HepG2 (cell line): ENCODE results near the gene VGLL4. TPM values are rescaled to one million over a fixed set of nuclear protein-coding genes. Genes with fewer than 3 reads are reported as not detected.
A peak's percentile ranks its signal among the peaks of the same experiment; 100 is the strongest.

Source experiments
- BCL6 ChIP-seq: IDR thresholded peaks from 2 replicates; pipeline ENCODE4 v1.6.1; 2016; ENCODE audit warnings: missing genetic modification reagents, missing compliant biosample characterization
- GATAD2A ChIP-seq: IDR thresholded peaks from 2 replicates; pipeline ENCODE4 v1.6.1; 2016
- HES4 ChIP-seq: sonication (generic); formaldehyde crosslinking; IDR thresholded peaks from 2 replicates; pipeline ENCODE4 v1.9.0; 2021; ENCODE audit warnings: mild to moderate bottlenecking, missing genetic modification reagents, borderline replicate concordance
- MED1 ChIP-seq: sonication (generic); formaldehyde crosslinking; IDR thresholded peaks from 2 replicates; pipeline ENCODE4 v1.4.0; 2020; ENCODE audit warnings: missing genetic modification reagents
- MEF2D ChIP-seq: sonication (generic); formaldehyde crosslinking; IDR thresholded peaks from 2 replicates; pipeline ENCODE4 v1.5.1; 2020; ENCODE audit warnings: mild to moderate bottlenecking, missing genetic modification reagents
- NCOR1 ChIP-seq: fragments of 200-600 bp; sonication (generic); IDR thresholded peaks from 2 replicates; pipeline ENCODE4 v1.7.0; 2017; ENCODE audit warnings: antibody characterized with exemption, low read length, borderline replicate concordance
- SKIL ChIP-seq: sonication (generic); formaldehyde crosslinking; IDR thresholded peaks from 2 replicates; pipeline ENCODE4 v1.8.0; 2022; ENCODE audit warnings: missing genetic modification reagents, mild to moderate bottlenecking, moderate library complexity, borderline replicate concordance
- SOX13 ChIP-seq, 3 experiments: fragments of 450-650 bp in 1 of 3; sonication (generic) in 1 of 3; formaldehyde crosslinking in 1 of 3; IDR thresholded peaks in 2 of 3; conservative IDR thresholded peaks in 1 of 3; 2 replicates each; pipeline versions ENCODE4 v1.5.0 to v1.6.1; 2016 to 2020; ENCODE audit warnings: antibody characterized with exemption in 1 of 3, mild to moderate bottlenecking in 1 of 3, missing compliant biosample characterization in 1 of 3, missing genetic modification reagents in 1 of 3, moderate library complexity in 1 of 3
- SPEN ChIP-seq: sonication (generic); formaldehyde crosslinking; IDR thresholded peaks from 2 replicates; pipeline ENCODE4 v1.5.1; 2020; ENCODE audit warnings: low read depth, mild to moderate bottlenecking, missing genetic modification reagents
- ZBTB49 ChIP-seq: sonication (generic); formaldehyde crosslinking; IDR thresholded peaks from 2 replicates; pipeline ENCODE4 v1.4.0; 2020; ENCODE audit warnings: missing genetic modification reagents, borderline replicate concordance
- ZNF12 ChIP-seq: sonication (generic); formaldehyde crosslinking; IDR thresholded peaks from 2 replicates; pipeline ENCODE4 v1.5.0; 2020; ENCODE audit warnings: missing genetic modification reagents
- ZNF407 ChIP-seq: sonication (generic); formaldehyde crosslinking; IDR thresholded peaks from one replicate; pipeline ENCODE4 v1.5.1; 2020; ENCODE audit warnings: mild to moderate bottlenecking, missing genetic modification reagents; ENCODE audit errors: not compliant biosample characterization
- polyA plus RNA-seq, 8 experiments: library from polyadenylated mRNA; depleted of rRNA in 3 of 8; stranded (reverse) in 7 of 8; unstranded in 1 of 8; fragments of >200 nt; fragmentation: Illumina TruSeq in 4 of 8; extraction: Trizol in 4 of 8; gene quantifications; 2 replicates each; pipeline versions ENCODE4 v1.2.1 to v1.2.3, GENCODE V29; 2011 to 2016; ENCODE audit warnings: low read depth in 4 of 8, missing spikeins in 1 of 8, mixed read lengths in 1 of 8; ENCODE audit not compliant: insufficient read depth in 1 of 8
- total RNA-seq, 5 experiments: library from RNA; depleted of rRNA; stranded (reverse); fragments of >200 nt; fragmentation: Illumina TruSeq; extraction: Trizol; gene quantifications; 2 replicates each; pipeline ENCODE4 v1.2.3, GENCODE V29; 2016; ENCODE audit warnings: low read depth in 1 of 5

Gene VGLL4
- total and polyA plus RNA-seq, 2 of the 13 experiments (the other 11 are each of a cell fraction or from before 2014, with no cell fraction given): 23.2 to 39.0 TPM

GRCh38 chr3:11625376-11626083 is 18.2 kb downstream of the VGLL4 start (continued):
- peak; percentile 73 for TF ChIP-seq BCL6 (CRISPR knock-in tag)
- no peak for TF ChIP-seq SOX13 (IDR thresholded peaks at IDR 0.05)
- peak in 1 of 2 experiments; percentile 46; a peak in 2 of 4 replicates for TF ChIP-seq SOX13 (CRISPR knock-in tag; conservative IDR thresholded peaks at IDR 0.05 in 1 of 2, IDR thresholded peaks at IDR 0.05 in 1 of 2)
- TF ChIP-seq HES4 (CRISPR knock-in tag): no peak
- 0 out of 2 replicates have a peak, but pooled peaks have one; percentile 39 for TF ChIP-seq SKIL (CRISPR knock-in tag)
- TF ChIP-seq MEF2D (CRISPR knock-in tag): peak; percentile 98
- no peak for TF ChIP-seq ZNF407
- TF ChIP-seq GATAD2A (CRISPR knock-in tag): 0 out of 2 replicates have a peak, but pooled peaks have one; percentile 15
- TF ChIP-seq MED1 (CRISPR knock-in tag): peak; percentile 11; the same call in 1 of the 2 replicates
- no peak for TF ChIP-seq ZBTB49 (CRISPR knock-in tag)
- TF ChIP-seq ZNF12: no peak
- no peak for TF ChIP-seq SPEN (CRISPR knock-in tag)
- no peak; the same call in 1 of the 2 replicates for TF ChIP-seq NCOR1
